Activated CD4-positive, alpha-beta T cell treated with anti-CD3 and anti-CD28 coated beads, Interleukin-2, amount 50 U/mL, for 48 hours (primary cell): ENCODE data around the gene ISG15.
"Not testable (repeated sequence)": the region's sequence is repeated elsewhere in the genome, so short reads cannot be mapped to it uniquely, and the experiment has no call there.

Experiments
- DNase-seq, 2 experiments: peaks; one replicate each; pipeline ENCODE4 v3.0.0-alpha.2; 2020

Gene ISG15

GRCh38 chr1:975896-976683, 37.2 kb upstream of the ISG15 start:
- DNase-seq: peak in 1 of 2 experiments; percentile 61

- not testable (repeated sequence) for DNase-seq
Observed at GRCh38 chr1:976791-977190, 36.5 kb upstream of the ISG15 start.

- no peak for DNase-seq
Observed at GRCh38 chr1:978069-978834, 35.0 kb upstream of the ISG15 start.

- no peak for DNase-seq
Observed at GRCh38 chr1:978835-979743, 34.2 kb upstream of the ISG15 start.

GRCh38 chr1:979744-980072, 33.6 kb upstream of the ISG15 start:
- DNase-seq: no peak

- DNase-seq: no peak
Observed at GRCh38 chr1:980137-980571, 33.1 kb upstream of the ISG15 start.

- DNase-seq: no peak
Observed at GRCh38 chr1:980602-981395, 32.5 kb upstream of the ISG15 start.

- DNase-seq: no peak
Observed at GRCh38 chr1:981491-981954, 31.8 kb upstream of the ISG15 start.

- DNase-seq: no peak
Observed at GRCh38 chr1:981955-982558, 31.2 kb upstream of the ISG15 start, which contains the start of gene PERM1. Gene PERM1 (minus strand): TSS chr1:982093. CDS start chr1:981029, 1,064 bp downstream.

- no peak for DNase-seq
Observed at GRCh38 chr1:982765-983436, 30.4 kb upstream of the ISG15 start.

GRCh38 chr1:983798-984475, 29.4 kb upstream of the ISG15 start:
- DNase-seq: peak; percentile 66 to 73

- no peak for DNase-seq
Observed at GRCh38 chr1:984476-984814, 28.9 kb upstream of the ISG15 start.

- no peak for DNase-seq
Observed at GRCh38 chr1:985126-985525, 28.2 kb upstream of the ISG15 start.

GRCh38 chr1:988061-988460, 25.2 kb upstream of the ISG15 start:
- DNase-seq: not testable (repeated sequence)

GRCh38 chr1:991275-991674, 22.0 kb upstream of the ISG15 start:
- DNase-seq: not testable (repeated sequence)

GRCh38 chr1:991895-992294, 21.4 kb upstream of the ISG15 start:
- DNase-seq: no peak

GRCh38 chr1:992362-992761, 20.9 kb upstream of the ISG15 start:
- DNase-seq: no peak

- DNase-seq: no peak
Observed at GRCh38 chr1:993379-993995, 19.8 kb upstream of the ISG15 start.

- DNase-seq: not testable (repeated sequence)
Observed at GRCh38 chr1:994546-994945, 18.8 kb upstream of the ISG15 start.
